Measurements from ENCODE around the gene LMNTD2.

DNA sequence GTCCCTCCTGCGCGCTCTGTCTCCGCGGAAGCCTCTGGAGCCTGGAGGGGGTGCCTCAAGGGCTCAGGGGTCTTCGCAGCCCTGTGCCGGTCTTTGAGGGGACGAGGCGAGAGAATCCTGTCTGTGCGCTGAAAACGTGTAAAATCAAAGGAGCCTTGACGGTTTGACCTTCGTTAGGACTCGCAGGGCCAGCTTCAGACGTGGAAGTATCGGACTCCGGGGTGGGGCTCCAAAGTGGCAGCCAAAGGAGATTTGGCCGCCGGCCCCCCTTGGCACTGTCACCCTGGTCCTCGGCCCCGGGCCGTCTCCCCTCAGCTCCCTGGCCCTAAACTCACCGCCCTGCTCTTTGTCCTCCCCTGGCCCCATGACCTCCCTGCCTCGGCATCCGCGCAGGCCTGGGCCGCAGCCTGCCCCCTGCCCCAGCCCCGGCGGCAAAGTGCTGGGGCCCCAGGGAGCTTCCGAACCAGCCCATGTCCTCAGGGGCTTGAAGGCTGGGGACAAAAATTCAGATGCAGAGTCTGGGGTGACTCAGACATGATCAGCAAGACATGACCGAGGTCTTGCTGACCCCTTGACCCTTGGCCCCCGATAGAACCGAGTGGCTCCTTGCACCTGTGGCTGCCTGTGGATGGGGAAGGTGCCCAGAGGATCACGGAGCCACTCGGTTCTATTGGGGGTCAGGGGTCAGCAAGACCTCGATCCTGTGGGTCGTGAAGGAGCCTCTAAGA is 8.8 kb upstream of the LMNTD2 start:
- TF ChIP-seq TAF1 (IDR thresholded peaks at IDR 0.05; ENCODE audit: low read depth) (no peak), REST (IDR thresholded peaks at IDR 0.05; ENCODE audit: low read depth) (no peak), TEAD4 (IDR thresholded peaks at IDR 0.05) (no peak)
